ENCODE measurements around the gene DROSHA.

Gene DROSHA

DNA sequence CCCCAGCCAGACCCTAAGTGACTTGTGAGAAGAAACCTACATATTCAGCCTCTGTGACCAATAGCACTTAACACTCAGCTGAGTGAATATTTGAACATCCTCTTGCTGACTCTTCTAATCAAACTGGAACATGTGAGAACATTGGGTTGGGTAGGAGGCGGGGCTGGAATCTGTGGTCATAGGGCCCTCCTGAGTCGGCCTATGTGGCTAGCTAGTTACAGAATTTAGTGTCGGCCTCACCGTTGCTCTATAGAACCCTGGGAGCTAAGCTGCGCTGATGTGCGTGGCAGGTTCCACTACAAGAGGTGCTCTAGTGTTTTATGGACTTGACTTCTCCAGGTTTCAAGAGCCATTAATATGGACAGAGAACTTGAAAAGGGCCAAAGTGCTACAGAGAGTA is 138.8 kb downstream of the DROSHA start:
- DNase-seq (ENCODE audit: extremely low read depth, low read depth), result no peak
- TF ChIP-seq, protein P1, sequence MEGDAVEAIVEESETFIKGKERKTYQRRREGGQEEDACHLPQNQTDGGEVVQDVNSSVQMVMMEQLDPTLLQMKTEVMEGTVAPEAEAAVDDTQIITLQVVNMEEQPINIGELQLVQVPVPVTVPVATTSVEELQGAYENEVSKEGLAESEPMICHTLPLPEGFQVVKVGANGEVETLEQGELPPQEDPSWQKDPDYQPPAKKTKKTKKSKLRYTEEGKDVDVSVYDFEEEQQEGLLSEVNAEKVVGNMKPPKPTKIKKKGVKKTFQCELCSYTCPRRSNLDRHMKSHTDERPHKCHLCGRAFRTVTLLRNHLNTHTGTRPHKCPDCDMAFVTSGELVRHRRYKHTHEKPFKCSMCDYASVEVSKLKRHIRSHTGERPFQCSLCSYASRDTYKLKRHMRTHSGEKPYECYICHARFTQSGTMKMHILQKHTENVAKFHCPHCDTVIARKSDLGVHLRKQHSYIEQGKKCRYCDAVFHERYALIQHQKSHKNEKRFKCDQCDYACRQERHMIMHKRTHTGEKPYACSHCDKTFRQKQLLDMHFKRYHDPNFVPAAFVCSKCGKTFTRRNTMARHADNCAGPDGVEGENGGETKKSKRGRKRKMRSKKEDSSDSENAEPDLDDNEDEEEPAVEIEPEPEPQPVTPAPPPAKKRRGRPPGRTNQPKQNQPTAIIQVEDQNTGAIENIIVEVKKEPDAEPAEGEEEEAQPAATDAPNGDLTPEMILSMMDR (IDR thresholded peaks at IDR 0.05; ENCODE audit: low read depth, low read length, missing control alignments), result no peak
- no peak overlapping the region for H3K4me3 ChIP-seq (replicated peaks; ENCODE audit: low read depth, low read length)

DNA sequence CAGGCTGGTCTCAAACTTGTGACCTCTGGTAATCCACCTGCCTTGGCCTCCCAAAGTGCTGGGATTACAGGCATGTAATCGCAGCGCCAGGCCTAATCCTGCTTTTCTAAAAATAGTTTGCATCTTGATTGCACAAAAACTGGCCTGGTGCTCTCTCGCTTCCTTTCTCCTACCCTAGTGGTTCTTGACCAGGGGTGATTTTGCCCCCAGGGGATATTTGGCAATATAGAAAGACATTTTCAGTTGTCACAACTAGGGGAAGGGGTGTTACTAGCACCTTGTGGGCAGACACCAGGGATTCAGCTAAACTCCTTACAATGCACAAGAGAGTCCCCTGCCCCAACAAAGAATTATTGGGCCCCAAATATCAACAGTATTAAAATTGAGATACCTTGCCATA is 139.8 kb downstream of the DROSHA start:
- no peak overlapping the region for H3K4me3 ChIP-seq (replicated peaks; ENCODE audit: low read depth, low read length)
- TF ChIP-seq, protein P1 (IDR thresholded peaks at IDR 0.05; ENCODE audit: low read depth, low read length, missing control alignments), result no peak
- no peak for DNase-seq (ENCODE audit: extremely low read depth, low read depth)

DNA sequence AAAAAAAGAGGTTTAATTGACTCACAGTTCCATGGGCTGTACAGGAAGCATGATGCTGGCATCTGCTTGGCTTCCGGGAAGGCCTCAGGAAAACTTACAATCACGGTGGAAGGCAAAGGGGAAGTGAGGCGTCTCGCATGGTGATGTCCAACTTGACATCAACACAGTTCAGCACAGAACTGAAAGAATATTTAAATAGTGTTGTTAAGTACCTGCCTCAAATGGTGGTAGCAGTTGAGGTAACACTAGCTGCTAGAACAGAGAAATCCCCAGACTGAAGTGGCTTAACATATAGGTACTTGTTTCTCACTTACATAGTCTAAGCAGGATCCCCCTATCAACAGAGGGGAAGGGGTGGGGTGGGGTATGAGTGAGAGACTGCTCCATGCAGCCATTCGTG is 141.6 kb downstream of the DROSHA start:
- no peak for DNase-seq (ENCODE audit: extremely low read depth, low read depth)
- H3K4me3 ChIP-seq (replicated peaks; ENCODE audit: low read depth, low read length), result no peak overlapping the region
- TF ChIP-seq, protein P1 (IDR thresholded peaks at IDR 0.05; ENCODE audit: low read depth, low read length, missing control alignments), result no peak

DNA sequence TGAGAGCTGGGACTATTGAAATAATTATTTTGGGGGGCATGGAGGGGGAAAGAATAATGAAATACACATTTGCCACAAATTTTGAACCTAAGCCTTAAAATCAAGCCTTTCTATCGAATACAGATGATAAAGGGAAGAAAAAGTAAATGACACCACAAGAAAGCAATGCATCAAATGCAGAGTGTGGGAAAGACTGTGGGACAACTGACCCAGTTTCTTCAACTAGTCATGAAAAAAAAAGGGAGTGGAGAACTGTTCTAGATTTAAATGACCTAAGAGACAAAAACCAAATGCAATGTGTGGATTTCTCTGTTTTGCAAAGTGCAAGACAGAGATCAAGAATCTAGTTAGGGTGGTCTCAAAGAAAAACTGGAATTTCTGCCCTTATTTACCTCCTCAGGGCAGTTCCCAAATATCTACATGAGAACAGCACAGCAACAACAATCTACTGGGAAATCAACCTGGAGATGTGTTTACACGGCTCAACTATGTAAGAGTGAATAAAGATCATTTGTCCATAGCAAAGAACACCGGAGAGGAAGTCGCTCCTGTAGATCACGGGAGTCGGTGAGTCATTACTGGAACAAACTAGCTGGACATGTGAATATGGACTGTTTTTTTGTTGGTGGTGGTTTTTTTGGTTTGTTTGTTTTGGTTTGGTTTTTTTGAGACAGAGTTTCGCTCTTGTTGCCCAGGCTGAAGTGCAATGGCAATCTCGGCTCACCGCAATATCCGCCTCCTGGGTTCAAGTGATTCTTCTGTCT is 145.9 kb downstream of the DROSHA start:
- DNase-seq (ENCODE audit: extremely low read depth, low read depth), result no peak

DNA sequence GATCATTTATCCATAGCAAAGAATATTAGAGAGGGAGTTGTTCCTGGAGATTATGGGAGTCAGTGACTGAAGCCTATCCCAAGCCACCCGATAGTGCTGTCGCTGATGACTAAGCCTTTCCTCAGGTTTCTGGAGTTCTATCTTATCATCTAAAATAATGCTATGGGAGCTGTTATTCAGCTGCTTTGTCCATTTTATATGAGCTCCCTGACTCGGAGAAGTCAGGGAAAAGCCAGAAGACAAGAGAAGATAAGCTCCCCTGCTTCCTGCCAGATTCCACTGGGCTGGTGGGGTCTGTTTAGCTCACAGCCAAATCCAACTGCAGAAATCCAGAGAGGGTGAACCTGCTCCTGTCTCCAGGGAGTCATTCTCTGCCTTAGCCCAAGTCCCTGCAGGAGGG is 148.2 kb downstream of the DROSHA start:
- no peak for DNase-seq (ENCODE audit: extremely low read depth, low read depth)
- H3K4me3 ChIP-seq (replicated peaks; ENCODE audit: low read depth, low read length), result no peak overlapping the region
- TF ChIP-seq, protein P1 (IDR thresholded peaks at IDR 0.05; ENCODE audit: low read depth, low read length, missing control alignments), result no peak

More for the DNA sequence above, 145.9 kb downstream of the DROSHA start:
- H3K4me3 ChIP-seq (replicated peaks; ENCODE audit: low read depth, low read length), result no peak overlapping the region
- TF ChIP-seq, protein P1 (IDR thresholded peaks at IDR 0.05; ENCODE audit: low read depth, low read length, missing control alignments), result no peak

DNA sequence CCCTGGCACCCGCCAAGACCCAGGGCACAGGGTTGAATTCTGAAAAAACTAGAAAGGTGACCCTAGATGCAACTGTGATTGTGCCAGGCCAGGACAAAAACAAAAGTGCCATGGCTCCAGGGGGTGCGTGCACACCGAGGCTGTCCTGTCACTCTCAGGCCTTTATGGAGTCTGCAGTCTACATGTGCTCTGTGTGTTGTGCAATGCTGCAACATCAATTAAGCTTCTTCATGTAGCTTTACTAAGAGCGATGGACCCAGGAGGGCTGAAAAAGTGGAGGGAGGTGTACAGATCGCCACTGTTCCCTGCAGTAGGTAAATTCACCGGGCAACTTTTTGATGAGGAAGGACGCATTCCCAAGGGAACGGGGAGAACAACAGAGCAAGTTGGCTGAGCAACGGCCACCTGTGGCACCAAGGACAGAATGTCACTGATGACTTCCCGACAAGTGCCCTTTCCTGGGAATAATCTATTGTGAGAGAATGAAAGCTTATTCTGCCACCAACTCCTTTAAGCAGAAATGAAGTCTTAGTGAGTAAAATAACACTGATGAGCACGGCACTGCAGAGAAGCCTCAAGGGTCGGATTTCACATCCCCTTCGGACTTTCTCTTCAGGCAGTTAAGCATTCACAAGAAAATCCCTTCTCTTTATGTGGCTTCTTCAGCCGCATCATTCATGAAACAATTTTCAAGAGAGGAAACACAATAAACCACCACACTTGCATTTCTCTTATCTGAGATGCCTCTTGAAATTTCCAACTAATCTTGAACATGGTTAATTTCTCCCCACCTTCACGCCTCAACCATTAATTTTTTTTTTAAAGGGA is 149.6 kb downstream of the DROSHA start:
- no peak for DNase-seq (ENCODE audit: extremely low read depth, low read depth)
- TF ChIP-seq, protein P1 (IDR thresholded peaks at IDR 0.05; ENCODE audit: low read depth, low read length, missing control alignments), result no peak
- H3K4me3 ChIP-seq (replicated peaks; ENCODE audit: low read depth, low read length), result no peak overlapping the region

Measured in HFF-Myc (cell line).